Hepatocyte (in vitro differentiated cells): ENCODE results near the gene SMCP.

Experiments
- CTCF ChIP-seq: fragments of 200-600 bp; sonication (generic); IDR thresholded peaks from 2 replicates; pipeline ENCODE4 v1.5.1; 2016; ENCODE audit warnings: antibody characterized with exemption, mild to moderate bottlenecking; ENCODE audit not compliant: poor library complexity
- EZH2 ChIP-seq: fragments of 200-600 bp; sonication (generic); IDR thresholded peaks from 2 replicates; pipeline ENCODE4 v1.6.1; 2016; ENCODE audit warnings: antibody characterized with exemption, mild to moderate bottlenecking, borderline replicate concordance

DNA sequence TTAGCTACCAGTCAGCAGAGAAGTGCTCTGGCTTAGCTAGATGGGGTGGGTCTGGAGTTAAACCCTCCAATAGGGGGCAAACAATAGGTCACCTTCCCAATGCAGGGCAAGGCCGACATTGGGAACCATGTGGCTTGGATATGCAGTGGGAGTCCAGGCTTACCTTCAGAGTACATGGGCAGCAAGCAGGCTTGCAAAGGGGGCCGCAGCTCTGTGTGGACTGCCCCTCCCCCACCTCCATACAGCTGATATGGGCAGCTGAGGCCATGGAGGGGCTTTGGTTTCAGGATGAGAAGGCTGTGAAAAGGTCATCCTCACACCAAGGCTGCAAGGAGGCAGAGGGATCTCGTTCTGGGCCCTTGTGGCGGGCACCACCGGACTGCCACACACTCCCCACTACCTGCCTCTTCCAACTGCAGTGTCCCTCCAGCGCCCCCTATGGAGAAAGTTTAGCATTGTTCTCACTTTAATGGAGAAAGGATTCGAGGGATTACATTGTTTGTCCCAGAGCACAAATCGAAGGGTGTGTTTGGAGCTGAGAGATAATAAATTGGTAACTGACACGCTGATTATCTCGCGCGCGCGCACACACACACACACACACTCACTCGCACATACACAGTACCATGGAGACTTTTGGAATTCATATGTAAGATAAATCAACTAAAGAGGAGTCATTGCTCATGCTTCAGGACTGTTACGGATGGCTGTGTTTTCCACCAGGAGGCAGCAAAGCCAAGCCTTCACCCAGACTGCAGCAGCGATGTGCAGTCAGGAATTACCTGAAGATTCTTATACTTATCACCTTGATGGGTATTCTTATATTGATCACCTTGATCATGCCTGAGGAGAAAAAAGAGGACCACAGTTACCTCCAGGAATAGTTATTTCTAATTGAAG, 7.0 kb upstream of the SMCP start:
- TF ChIP-seq CTCF (no peak), EZH2 (no peak)
